GM18868 (cell line): ENCODE results near the gene NOL4L.
"Not testable (repeated sequence)": the region's sequence is repeated elsewhere in the genome, so short reads cannot be mapped to it uniquely, and the experiment has no call there.

Source experiments
- ATAC-seq: cut with Tn5 transposase; IDR thresholded peaks from one replicate; pipeline ENCODE4 v1.9.1; 2021; ENCODE audit warnings: mild to moderate bottlenecking, moderate library complexity; ENCODE audit not compliant: unreplicated experiment

The NOL4L gene

DNA sequence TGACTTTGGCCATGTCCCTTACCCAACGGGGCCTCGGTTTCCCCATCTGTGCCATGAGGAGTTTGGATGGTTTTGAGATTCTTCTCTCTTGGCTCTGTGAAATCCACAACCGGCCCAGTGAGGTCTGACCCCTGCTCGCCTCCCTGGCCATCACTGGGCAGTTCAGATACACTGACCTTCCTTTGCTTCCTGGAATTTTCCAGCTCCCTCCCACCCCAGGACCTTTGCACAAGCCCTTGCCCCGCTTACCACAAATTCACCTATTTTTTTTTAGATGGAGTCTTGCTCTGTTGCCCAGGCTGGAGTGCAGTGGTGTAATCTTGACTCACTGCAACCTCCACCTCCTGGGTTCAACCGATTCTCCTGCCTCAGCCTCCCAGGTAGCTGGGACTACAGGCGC lies 12.6 kb upstream of the NOL4L start:
- ATAC-seq = no peak

DNA sequence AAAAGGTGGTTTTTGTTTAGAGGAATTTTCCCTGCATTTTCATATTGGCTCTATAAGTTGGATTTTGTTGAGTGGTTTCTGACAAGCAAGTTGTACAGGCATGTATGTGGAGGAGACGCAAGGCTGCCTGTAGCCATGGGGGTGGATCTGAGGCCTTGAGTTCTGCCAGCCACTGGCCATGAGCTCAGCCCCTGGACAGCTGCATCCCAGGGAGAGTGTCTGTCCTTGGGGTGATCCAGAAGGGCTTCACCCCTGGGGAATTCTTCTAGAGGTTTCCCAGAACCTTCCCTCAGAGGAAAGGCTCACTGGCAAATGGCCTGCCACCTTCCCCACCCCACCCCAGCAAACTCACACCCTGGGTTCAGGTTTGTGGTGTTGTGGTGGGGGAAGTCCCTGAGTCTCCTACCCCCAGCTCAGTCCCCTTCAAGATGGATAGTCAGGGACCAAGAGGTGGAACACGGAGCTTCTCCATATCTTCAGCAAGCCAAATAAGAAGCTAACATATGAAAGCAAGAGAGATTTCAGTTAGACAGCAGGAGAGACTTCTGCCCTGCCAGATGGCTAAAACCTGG lies 11.6 kb upstream of the NOL4L start:
- no peak for ATAC-seq

DNA sequence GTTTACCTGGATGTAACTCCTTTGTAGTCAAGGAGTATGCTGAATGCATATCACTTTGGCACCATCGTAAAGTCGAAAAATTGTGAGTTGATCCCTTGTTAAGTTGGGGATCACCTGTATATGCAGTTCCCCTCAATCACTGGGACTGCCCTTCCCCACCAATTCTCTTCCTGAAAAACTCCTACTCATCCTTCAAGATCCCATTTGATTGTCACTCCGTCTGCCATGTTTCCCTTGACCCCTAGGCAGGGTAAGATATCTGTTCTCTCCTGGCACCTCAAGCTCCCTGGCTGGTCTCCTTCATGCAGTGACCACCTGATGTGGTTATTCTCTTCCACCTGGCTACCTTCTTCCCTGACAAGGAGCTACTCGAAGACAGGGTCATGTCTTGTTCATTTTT lies 10.0 kb upstream of the NOL4L start:
- no peak for ATAC-seq

DNA sequence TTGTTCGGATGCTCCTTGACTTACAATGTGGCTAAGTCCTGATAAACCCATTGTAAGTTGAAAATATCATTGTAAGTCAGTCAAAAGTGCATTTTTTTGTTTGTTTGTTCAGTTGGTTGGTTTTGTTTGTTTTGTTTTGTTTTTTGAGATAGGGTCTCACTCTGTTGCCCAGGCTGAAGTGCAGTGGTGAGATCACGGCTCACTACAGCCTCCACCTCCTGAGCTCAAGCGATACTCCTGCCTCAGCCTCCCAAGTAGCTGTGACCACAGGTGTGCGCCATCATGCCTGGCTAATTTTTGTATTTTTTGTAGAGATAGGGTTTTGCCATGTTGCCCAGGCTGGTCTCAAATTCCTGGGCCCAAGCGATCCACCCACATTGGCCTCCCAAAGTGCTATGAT lies 9.5 kb upstream of the NOL4L start:
- not testable (repeated sequence) for ATAC-seq

DNA sequence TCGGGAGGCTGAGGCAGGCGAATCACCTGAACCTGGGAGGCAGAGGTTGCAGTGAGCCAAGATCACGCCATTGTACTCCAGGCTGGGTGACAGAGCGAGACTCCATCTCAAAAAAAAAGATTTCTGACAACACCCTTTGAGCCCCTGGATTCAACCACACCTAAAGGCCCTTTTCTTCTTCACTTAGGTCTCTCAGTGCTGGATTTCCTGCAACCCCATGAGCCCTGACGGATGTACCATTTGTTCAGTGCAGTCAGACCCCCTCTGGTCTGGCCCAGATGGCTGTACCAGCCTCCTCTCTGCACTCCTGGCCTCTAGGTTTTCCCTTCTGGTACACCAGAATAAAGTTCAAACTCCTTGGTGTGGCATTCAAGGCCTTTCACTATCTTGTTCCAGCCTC lies 9.1 kb upstream of the NOL4L start:
- no peak for ATAC-seq

DNA sequence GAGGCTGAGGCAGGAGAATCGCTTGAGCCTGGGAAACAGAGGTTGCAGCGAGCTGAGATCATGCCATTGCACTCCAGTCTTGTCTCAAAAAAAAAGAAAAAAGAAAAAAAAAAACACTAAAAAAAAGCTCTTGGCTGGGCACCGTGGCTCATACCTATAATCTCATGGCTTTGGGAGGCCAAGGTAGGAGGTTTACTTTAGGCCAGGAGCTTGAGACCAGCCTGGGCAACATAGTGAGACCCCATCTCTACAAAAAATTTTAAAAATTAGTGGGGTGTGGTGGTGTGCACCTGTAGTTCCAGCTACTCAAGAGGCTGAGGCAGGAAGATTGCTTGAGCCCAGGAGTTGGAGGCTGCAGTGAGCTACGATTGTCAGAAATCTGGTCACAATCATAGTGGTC lies 7.5 kb upstream of the NOL4L start:
- not testable (repeated sequence) for ATAC-seq

DNA sequence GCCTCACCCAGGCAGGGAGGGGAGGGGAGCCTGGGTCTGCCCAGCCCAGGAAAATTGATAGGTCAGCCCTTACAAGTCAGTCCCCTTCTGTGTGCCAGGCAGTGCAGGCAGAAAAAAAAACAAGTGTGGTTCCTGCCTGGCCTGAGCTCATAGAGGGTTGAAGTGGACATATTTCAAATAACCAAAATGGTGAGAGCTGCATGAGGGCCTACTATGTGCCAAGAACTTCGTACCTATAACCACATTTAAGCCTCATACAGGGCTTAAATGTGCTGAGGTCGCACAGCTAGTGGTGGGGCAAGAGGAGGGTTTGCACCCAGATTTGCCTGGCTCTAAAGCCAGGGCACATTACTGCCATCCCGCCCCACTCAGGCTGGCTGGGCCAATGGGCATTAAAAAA lies 6.9 kb upstream of the NOL4L start:
- no peak for ATAC-seq

DNA sequence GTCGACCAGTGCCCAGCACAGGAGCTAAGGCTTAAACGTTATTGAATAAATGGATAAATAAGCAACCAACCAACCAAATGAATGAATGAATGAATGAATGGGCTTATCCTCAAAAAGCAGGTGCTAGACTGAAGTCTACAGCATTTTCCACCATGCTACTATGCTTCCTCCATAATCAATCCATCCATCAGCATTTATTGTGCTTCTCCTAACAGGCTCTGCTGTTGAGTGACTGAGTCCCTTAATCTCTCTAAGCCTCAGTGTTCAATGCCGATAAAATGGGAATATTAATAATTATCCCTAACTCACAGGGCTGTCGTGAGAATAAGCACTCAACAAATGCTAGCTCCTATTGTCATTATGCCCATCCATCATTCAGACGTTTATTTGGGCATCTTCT lies 4.6 kb upstream of the NOL4L start:
- ATAC-seq = no peak

DNA sequence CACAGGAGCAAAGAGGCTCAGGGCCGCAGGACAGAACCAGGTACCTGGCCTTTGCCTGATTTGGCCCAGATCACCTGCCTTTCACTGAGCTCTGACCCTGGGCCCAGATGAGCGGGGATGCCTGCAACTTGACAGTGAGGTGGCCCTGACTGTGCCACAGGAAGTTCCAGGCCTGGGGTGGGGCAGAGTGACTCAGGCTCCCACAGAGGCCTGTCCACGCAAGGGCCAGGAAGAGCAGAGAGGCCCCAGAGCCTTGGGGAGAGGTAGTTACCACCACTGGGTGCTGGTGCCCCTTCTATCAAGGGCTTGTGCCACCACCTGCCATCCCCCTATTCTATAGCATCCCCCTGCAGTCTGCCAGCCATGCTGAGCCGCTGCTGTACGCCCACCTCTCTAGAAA lies 4.1 kb upstream of the NOL4L start:
- ATAC-seq = no peak

DNA sequence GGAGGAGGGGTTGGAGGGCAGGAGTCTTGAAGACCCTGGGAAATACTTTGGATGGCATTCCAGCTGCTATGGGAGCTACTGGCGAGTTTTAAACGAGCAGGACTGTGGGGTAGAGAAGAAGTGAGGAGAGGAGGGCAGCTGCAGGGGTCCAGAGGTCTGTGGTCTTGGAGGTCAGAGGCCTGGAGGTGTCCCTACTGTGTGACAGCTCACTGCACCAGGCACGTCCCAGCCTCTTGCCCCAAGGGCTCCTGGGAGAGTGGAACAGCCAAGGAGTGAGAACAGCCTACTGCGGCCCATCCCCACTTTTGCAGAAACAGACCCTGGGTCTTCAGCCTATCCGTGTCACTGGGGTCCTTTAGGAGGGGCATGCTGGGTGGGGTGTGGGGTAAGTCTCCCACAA lies 2.9 kb upstream of the NOL4L start:
- no peak for ATAC-seq

DNA sequence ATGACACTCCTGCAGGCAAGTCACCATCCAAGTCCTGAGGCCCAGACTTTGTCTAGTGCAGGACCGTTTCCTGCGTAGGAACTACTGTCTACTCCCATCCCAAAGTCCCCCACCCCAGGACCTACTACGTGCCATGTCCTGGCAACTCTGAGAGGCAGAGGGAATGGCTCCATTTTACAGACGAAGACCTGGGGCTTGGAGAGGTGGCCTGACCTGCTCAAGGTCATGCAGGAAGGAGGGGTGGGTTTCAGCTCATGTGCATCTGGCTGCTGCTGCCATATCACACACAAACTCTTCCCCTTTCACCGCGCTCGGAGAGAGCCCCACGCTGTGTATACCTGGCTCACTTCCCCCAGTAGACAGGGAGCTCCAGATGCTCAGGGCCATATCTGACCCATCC lies 1.2 kb upstream of the NOL4L start:
- ATAC-seq = no peak

DNA sequence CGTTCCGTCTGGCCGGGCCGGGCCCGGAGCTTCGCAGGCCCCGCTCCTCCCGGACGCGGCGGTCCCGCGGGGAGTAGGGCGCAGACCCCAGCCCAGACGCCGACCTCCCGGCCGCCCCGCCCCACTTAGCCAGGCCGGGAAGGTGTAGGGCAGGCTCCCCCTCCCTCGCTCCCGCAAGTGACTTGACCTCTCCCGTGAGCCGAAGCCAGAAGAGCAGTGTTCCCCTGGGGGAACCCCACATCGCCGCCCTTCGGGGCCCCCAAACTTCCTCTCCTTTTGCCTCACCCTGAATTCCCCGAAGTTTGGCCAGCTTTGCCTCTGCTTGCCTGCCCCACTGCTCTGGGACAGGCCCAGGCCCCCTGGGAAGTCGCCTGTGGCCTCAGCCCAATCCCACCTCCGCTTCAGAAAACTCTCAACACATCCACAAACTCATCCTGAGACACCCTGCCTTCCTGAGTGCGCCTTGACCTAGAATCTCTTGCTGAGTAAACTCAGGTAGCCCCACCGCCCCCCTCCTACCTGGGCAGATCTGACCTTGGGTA lies 524 bp upstream of the NOL4L start:
- ATAC-seq = peak; percentile 37

DNA sequence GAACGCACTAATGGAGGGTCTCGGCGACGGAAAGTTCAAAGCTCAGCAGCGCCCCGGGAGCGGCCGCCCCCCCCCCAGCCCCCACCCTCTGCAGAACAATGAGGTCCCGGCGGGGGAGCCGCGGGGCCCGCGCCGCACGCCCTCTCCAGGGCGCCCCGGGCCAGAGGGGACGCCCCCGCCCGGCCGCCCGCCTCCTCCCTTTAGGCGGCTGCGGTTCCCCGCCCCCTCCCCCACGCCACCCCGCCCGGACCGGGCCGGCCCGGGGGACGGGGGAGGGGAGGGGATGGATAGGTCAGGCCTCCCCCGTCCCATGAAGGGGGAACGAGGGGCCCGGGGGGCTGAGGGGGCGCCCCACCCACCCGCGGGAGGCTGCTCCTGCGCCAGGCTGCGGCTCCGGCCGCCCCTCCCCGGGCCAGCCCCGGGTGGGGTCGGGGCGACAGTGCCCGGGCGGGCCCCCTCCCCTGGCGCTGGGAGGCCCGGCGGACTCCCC lies 1.5 kb downstream of the NOL4L start:
- ATAC-seq = no peak

DNA sequence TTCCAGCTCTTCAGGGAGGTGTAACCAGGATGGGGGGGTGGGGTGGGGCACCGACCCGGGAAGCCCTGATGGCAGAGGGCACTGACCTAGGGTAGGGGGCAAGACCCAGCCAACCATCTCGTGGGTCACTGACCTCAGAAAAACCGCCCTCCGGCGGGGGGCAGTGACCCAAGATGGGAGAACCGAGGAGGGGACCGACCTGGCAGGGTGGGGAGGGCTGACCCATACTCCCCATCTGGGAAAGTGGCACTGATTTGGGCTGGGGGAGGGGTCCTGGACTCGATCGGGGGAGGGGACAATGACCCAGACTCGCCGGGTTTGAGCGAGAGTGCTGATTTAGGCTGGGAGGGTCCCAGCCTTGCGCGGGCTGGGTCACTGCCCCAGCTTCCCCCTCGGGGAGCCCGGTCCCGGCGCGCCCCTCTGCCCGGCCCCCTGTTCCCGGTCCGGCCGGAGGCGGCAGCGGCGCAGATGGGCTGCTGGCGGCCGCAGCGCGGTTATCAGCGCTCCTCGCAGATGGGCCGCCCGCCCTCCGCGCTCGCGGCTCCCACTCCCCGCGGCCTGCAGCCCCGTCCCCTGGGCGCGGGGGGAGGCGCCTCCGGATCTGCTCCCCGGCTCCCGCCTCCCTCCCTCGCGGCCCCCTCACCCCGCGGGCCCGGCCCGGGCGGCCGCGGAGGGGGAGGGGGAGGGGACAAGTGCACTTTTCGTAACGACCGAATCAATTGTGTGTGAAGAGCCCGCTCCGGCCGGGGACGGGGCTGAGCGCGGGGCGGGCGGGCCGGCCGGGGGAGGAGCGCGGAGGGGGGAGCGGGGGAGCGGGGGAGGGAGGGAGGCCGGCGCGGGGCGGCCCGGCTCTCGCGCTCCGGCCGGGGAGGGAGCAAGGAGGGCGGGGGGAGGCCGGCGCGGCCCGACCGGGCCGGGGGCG lies 2.2 kb downstream of the NOL4L start:
- ATAC-seq = no peak

DNA sequence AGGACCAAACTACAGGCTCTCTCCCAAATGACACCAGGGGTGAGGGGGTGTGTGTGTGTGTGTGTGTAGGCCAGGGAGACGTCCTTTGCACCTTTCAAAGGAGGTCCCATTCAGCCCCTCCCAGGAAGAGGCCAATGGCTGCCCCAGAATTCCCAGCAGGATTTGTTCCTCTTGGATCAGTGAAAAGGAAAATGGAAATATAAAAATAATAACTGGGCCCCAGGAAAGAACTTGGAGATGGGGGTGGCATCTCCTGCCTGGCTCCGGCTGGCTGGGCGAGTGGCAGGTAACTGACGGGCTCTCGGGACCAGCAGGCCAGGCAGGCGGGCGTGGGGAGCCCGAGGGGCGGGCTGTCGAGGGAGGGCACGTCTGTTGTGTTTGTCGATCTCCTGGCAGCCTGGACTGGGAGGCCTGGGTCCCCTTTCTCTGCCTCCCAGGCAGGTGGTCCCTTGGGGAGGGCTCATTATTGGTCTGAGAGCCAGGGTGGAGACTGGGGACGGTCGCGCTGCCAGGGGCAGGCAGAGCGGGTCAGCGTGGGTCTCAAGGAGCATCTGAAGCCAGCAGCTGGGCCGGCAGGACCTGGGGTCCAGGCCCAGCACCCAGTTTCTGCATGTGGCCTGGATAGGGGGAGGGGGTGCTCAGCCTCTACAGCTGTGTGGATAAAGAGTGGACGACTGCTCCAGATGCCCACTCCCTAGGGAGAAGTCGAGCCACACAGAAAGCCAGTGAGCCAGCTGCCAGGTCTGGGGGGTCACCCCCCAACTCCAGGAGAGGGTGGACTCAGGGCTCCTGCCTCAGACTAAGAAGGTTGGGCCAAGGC lies 3.1 kb downstream of the NOL4L start:
- ATAC-seq = no peak

DNA sequence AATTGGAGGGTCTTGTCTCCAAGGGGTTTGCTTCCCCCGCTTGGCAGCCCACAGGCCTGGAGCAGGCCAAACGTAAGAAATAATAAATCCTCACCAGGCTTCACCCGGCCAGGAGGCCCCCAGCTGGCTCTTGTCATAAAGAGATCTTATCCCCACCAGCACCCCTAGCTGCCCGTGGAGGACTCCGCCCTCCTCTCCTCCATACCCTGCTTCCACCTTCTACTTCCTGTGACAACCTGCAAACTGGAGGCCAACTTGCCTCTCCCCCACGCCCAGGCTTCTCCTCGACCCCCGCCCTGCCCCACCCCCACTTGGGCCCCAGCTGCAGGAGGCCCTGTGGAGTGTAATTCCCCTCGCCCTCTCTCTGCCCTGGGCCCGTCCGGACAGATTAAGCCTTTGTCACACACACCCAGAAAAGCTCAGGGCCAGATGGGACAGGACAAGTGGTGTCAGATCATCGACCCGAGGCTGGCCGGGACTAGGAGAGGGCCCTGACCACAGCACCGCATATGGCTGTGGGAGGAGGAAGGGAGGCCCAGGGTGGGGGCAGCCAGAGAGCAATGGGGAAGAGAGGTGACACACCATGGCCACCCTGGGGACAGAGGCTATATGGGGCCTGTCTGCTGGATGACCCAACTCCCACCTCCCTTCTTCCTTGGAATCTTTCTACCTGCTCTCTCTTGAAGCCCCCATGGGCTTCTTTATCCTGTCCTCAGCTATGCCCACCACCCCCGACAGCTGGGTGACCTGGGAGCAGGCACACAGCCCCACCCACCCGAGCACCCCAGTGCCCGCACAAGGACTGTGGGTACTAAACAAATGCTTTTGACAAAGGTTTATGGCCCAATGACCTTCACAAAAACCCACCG lies 3.9 kb downstream of the NOL4L start:
- ATAC-seq = no peak

DNA sequence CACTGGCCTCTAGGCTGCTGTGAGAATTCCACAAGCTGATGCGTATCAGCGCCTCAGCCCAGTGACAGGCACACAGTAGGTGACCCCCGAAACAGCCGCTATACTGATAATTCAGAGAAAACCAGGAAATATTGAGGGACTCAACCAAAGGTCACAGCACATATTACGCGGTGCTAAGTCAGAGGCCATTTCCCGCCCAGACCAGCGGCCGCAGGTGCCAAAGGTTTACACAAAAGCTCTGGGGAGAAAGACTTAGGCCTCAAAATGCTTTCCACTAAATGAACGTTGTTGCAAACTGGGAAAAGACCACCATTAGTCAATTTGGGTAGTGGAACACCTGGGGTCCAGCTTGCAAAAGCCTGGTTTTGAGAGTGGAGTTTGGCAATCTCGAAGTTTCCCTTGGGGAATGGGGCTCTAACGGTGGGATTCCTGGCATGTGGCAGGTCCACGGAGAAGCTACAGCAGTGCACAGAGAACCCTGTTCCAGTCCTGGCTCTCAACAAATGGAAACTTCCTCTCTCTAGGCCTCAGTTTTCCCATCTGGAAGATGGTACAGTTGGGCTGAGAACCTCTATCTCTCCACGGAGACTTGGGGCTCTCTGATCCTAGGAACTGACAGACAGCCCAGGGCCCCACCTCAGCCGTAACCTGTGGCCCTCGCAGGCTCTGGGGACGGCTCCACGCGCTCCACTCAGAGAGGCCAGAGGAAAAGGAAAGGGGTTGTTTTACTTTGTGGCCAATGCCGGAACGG lies 4.7 kb downstream of the NOL4L start:
- ATAC-seq = no peak

DNA sequence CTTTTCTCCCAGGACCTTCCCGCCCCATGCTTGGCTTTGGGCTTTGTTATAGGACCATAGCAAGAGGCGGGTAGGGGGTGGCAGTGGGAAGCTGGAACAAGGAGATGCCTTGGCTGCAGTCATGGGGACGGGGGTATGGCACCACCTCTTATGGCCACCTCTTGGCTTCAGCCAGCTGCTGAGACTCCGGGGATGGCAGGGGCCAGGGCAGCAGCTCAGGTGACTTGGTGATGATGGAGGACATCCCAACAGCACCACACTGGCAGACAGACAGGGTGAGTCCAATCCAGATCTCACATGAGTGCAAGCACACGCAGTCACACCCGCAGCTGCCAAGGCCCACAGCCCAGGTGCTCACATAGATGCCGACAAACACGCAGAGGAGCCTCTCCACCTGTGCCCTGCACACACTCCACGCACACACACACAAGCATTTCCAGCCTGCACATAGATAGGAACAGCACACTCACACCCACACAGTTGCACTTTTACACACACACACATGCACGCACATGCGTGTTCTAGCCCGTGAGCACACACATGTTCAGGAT lies 6.2 kb downstream of the NOL4L start:
- ATAC-seq = no peak

DNA sequence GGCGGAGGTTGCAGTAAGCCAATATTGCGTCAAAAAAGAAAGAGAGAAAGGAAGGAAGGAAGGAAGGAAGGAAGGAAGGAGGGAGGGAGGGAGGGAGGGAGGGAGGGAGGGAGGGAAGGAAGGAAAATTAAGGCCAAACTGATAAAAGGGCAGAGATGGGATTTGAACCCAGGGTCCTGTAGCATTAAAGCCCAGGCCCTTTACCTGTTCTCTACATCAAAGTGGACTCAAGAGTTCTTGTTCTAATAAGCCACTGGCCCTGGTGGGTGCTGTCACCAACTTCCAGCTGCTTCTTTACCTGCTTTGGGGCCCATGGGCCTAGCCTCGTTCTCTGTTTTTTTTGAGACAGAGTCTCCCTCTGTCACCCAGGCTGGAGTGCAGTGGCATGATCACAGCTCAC lies 7.1 kb downstream of the NOL4L start:
- not testable (repeated sequence) for ATAC-seq
